GM12878 (cell line): ENCODE measurements around the gene MAPK13. TPM values are rescaled to one million over a fixed set of nuclear protein-coding genes. Genes with fewer than 3 reads are reported as not detected.
A peak's percentile ranks its signal among the peaks of the same experiment; 100 is the strongest.

Experiments
- ATF2 ChIP-seq: IDR thresholded peaks from 2 replicates; pipeline ENCODE4 v1.6.1; 2012; ENCODE audit warnings: low read length, inconsistent platforms
- BACH1 ChIP-seq: fragments of 450-650 bp; IDR thresholded peaks from 2 replicates; pipeline ENCODE4 v1.6.1; 2017; ENCODE audit warnings: mild to moderate bottlenecking, borderline replicate concordance
- CREB1 ChIP-seq: IDR thresholded peaks from 2 replicates; pipeline ENCODE4 v1.6.1; 2012; ENCODE audit warnings: low read depth, mild to moderate bottlenecking, inconsistent platforms
- CREM ChIP-seq: IDR thresholded peaks from 2 replicates; pipeline ENCODE4 v1.6.1; 2014; ENCODE audit warnings: antibody characterized with exemption, low read depth
- GATAD2B ChIP-seq: fragments of 450-650 bp; conservative IDR thresholded peaks from 2 replicates; pipeline ENCODE4 v1.6.1; 2017; ENCODE audit warnings: low read depth, mild to moderate bottlenecking, moderate library complexity
- HCFC1 ChIP-seq: fragments of 150-350 bp; IDR thresholded peaks from 2 replicates; pipeline ENCODE4 v1.6.1; 2014; ENCODE audit warnings: low read length
- IKZF2 ChIP-seq, 2 experiments: fragments of 450-650 bp; IDR thresholded peaks; 2 replicates each; pipeline ENCODE4 v1.6.1; 2017; ENCODE audit warnings: mild to moderate bottlenecking in 2 of 2, moderate library complexity in 2 of 2
- MAX ChIP-seq: IDR thresholded peaks from 2 replicates; pipeline ENCODE4 v1.6.1; 2012; ENCODE audit warnings: low read depth, low read length, improper control_type of control experiment
- PBX3 ChIP-seq: IDR thresholded peaks from 2 replicates; pipeline ENCODE4 v1.6.1; 2011; ENCODE audit warnings: mild to moderate bottlenecking, low read depth, low read length, moderate library complexity; ENCODE audit not compliant: insufficient replicate concordance
- PML ChIP-seq: IDR thresholded peaks from 2 replicates; pipeline ENCODE4 v1.6.1; 2012; ENCODE audit warnings: low read length, inconsistent platforms
- POLR2AphosphoS2 ChIP-seq: IDR thresholded peaks from 2 replicates; pipeline ENCODE4 v1.6.1; 2011; ENCODE audit warnings: low read depth, mild to moderate bottlenecking, low read length, improper control_type of control experiment, moderate library complexity
- RAD51 ChIP-seq: fragments of 450-650 bp; IDR thresholded peaks from 2 replicates; pipeline ENCODE4 v1.6.1; 2016; ENCODE audit warnings: moderate library complexity, mild to moderate bottlenecking, inconsistent platforms
- RFX5 ChIP-seq: IDR thresholded peaks from 2 replicates; pipeline ENCODE4 v1.6.1; 2011; ENCODE audit warnings: low read depth, low read length, improper control_type of control experiment
- RUNX3 ChIP-seq: IDR thresholded peaks from 2 replicates; pipeline ENCODE4 v1.6.1; 2012; ENCODE audit warnings: low read length, inconsistent platforms
- SIN3A ChIP-seq: IDR thresholded peaks from 2 replicates; pipeline ENCODE4 v1.6.1; 2012; ENCODE audit warnings: low read depth, low read length, improper control_type of control experiment
- SIX5 ChIP-seq: IDR thresholded peaks from 2 replicates; pipeline ENCODE4 v1.6.1; 2011; ENCODE audit warnings: mild to moderate bottlenecking, low read depth, low read length, moderate library complexity; ENCODE audit not compliant: severe bottlenecking
- SRF ChIP-seq, 2 experiments: IDR thresholded peaks; 2 replicates each; pipeline ENCODE4 v1.6.1; 2011; ENCODE audit warnings: low read depth in 2 of 2, low read length in 2 of 2, mild to moderate bottlenecking in 1 of 2, moderate library complexity in 1 of 2
- YBX1 ChIP-seq: fragments of 450-650 bp; IDR thresholded peaks from 2 replicates; pipeline ENCODE4 v1.6.1; 2016; ENCODE audit warnings: antibody characterized with exemption
- YY1 ChIP-seq: IDR thresholded peaks from 2 replicates; pipeline ENCODE4 v1.6.1; 2011; ENCODE audit warnings: low read depth, mild to moderate bottlenecking, low read length
- polyA plus RNA-seq, 11 experiments: library from polyadenylated mRNA; depleted of rRNA in 4 of 11; unstranded in 6 of 11; stranded (reverse) in 5 of 11; fragments of >200 nt; fragmentation: Nextera tagmentation in 4 of 11; fragmentation: Illumina TruSeq in 1 of 11; extraction: Ambion mirVana in 4 of 11; extraction: Trizol in 1 of 11; gene quantifications; 1 replicate in 1 of 11; 2 replicates in 10 of 11; pipeline versions ENCODE4 v1.2.1 to v1.2.3, GENCODE V29; 2011 to 2016; ENCODE audit warnings: inconsistent platforms in 2 of 11, missing spikeins in 2 of 11, low read depth in 1 of 11
- total RNA-seq, 4 experiments: library from RNA; depleted of rRNA in 3 of 4; stranded (reverse); fragments of >200 nt in 3 of 4; fragmentation: Illumina TruSeq in 1 of 4; extraction: Trizol in 1 of 4; gene quantifications; 2 replicates each; pipeline versions ENCODE4 v1.2.1 to v1.2.3, GENCODE V29; 2013 to 2021
- TF ChIP-seq, protein P1 (sequence below): fragments of 450-650 bp; IDR thresholded peaks from 2 replicates; pipeline ENCODE4 v1.6.1; 2017; ENCODE audit warnings: mild to moderate bottlenecking
- TF ChIP-seq, protein P2 (sequence below): fragments of 450-650 bp; IDR thresholded peaks from 2 replicates; pipeline ENCODE4 v1.6.1; 2017; ENCODE audit warnings: mild to moderate bottlenecking, low read depth, inconsistent platforms; ENCODE audit not compliant: poor library complexity, severe bottlenecking

Gene MAPK13
- total and polyA plus RNA-seq, 10 of the 15 experiments (the other 5 are each of a cell fraction or from before 2014, with no cell fraction given): 1.8 to 48.0 (median 37.5) TPM

DNA sequence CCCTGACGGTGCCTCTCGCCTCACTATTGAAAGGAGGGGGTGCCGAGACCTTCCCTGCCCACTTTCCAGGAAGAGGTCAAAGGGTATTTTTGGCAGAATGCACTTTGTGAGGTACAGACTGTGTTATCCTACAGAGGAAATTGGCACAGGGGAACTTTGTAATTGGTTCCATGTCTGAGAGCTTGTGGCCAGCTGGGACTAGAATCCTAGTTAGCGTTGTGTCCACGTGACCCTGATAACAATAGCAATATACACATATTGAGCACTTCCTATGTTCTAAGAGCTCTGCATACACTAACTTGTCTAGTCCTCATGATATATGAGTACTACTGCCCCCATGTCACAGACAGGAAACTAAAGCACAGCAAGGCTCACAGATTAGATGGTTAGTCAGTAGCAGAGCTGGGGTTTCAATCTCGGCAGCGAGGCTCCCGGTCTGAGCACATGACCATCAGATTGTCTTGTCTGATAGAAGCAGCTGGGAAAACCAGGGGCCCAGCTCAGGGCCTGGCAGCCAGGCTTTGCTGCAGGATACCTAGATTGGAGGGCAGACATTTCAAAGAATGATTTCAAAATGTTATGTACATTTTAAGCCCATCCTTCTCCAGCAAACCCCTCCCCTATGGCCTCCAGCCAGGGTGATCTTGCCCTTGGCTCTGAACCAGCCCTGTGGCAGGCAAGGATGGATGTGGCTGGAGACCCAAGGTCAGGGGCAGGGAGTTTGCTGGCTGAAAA lies 1.4 kb downstream of the MAPK13 start (continued):
- TF ChIP-seq ATF2 (no peak), IKZF2 (IDR thresholded peaks at IDR 0.05) (peak; percentile 34 to 51; a peak in 1 of 4 replicates), RFX5 (no peak), PBX3 (peak; percentile 17), RAD51 (peak; percentile 93), YBX1 (no peak), PML (no peak), CREM (0 out of 2 replicates have a peak, but pooled peaks have one; percentile 19), SIX5 (no peak), YY1 (no peak), HCFC1 (no peak), SIN3A (0 out of 2 replicates have a peak, but pooled peaks have one; percentile 24), POLR2AphosphoS2 (no peak), RUNX3 (peak; percentile 17; the same call in 1 of the 2 replicates), BACH1 (0 out of 2 replicates have a peak, but pooled peaks have one; percentile 14), CREB1 (0 out of 2 replicates have a peak, but pooled peaks have one; percentile 10), GATAD2B (0 out of 2 replicates have a peak, but pooled peaks have one; percentile 5), MAX (0 out of 2 replicates have a peak, but pooled peaks have one; percentile 6), SRF (IDR thresholded peaks at IDR 0.05; ENCODE audit: low read depth in 2 of 2, low read length in 2 of 2) (no peak)
- TF ChIP-seq, protein P1, sequence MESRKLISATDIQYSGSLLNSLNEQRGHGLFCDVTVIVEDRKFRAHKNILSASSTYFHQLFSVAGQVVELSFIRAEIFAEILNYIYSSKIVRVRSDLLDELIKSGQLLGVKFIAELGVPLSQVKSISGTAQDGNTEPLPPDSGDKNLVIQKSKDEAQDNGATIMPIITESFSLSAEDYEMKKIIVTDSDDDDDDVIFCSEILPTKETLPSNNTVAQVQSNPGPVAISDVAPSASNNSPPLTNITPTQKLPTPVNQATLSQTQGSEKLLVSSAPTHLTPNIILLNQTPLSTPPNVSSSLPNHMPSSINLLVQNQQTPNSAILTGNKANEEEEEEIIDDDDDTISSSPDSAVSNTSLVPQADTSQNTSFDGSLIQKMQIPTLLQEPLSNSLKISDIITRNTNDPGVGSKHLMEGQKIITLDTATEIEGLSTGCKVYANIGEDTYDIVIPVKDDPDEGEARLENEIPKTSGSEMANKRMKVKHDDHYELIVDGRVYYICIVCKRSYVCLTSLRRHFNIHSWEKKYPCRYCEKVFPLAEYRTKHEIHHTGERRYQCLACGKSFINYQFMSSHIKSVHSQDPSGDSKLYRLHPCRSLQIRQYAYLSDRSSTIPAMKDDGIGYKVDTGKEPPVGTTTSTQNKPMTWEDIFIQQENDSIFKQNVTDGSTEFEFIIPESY: no peak
- TF ChIP-seq, protein P2, sequence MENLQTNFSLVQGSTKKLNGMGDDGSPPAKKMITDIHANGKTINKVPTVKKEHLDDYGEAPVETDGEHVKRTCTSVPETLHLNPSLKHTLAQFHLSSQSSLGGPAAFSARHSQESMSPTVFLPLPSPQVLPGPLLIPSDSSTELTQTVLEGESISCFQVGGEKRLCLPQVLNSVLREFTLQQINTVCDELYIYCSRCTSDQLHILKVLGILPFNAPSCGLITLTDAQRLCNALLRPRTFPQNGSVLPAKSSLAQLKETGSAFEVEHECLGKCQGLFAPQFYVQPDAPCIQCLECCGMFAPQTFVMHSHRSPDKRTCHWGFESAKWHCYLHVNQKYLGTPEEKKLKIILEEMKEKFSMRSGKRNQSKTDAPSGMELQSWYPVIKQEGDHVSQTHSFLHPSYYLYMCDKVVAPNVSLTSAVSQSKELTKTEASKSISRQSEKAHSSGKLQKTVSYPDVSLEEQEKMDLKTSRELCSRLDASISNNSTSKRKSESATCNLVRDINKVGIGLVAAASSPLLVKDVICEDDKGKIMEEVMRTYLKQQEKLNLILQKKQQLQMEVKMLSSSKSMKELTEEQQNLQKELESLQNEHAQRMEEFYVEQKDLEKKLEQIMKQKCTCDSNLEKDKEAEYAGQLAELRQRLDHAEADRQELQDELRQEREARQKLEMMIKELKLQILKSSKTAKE: peak; percentile 79
